Measurements from ENCODE around the gene BLOC1S5. TPM values are rescaled to one million over a fixed set of nuclear protein-coding genes. Genes with fewer than 3 reads are reported as not detected.

The BLOC1S5 gene
- total RNA-seq, 2 donors from 2014 or later, result 14.4 to 17.6 TPM

- 91 to 94% methylated on average over 2 to 3 of the region's 3 CpGs for WGBS, 2 experiments (ENCODE audit: insufficient coverage in 1 of 2, insufficient read length in 1 of 2)
- H3K4me1 ChIP-seq (ENCODE audit: control insufficient read depth, insufficient read depth, low read length), result peaks cover 4% of the 10 kb centered on the region
- H3K27ac Mint-ChIP-seq, result no peak overlapping the region
Measured at GRCh38 chr6:8069631-8070284, 5.6 kb upstream of the BLOC1S5 start.

GRCh38 chr6:8069151-8069550, 5.0 kb upstream of the BLOC1S5 start:
- H3K9me3 Mint-ChIP-seq, result no peaks in the 10 kb centered on the region

More at GRCh38 chr6:8069631-8070284, 5.6 kb upstream of the BLOC1S5 start:
- Histone ChIP-seq H3K9ac (ENCODE audit: extremely low read depth, low read length, poor library complexity, severe bottlenecking) (no peak overlapping the region), H3K27me3 (ENCODE audit: control insufficient read depth, insufficient read depth, low read length, poor library complexity, severe bottlenecking) (no peaks in the 10 kb centered on the region), H3K4me3 (ENCODE audit: low read length) (no peak overlapping the region), H3K27ac (ENCODE audit: low read depth, low read length) (no peak overlapping the region), H3K36me3 (ENCODE audit: control insufficient read depth, insufficient read depth, low read length) (no peaks in the 10 kb centered on the region), H3K9me3 (ENCODE audit: control insufficient read depth, low read length) (no peaks in the 10 kb centered on the region)
- H3K36me3 Mint-ChIP-seq (ENCODE audit: low read depth), result no peaks in the 10 kb centered on the region
- no peaks in the 10 kb centered on the region for H3K9me3 Mint-ChIP-seq
- DNase-seq, result no peak
- peaks cover 4% of the 10 kb centered on the region for H3K4me1 Mint-ChIP-seq
- TF ChIP-seq CTCF (conservative IDR thresholded peaks at IDR 0.05), result no peak
- H3K27me3 Mint-ChIP-seq (ENCODE audit: insufficient read depth), result no peaks in the 10 kb centered on the region
- no peak overlapping the region for H3K4me3 Mint-ChIP-seq

GRCh38 chr6:8066108-8066507, 1.9 kb upstream of the BLOC1S5 start:
- Mint-ChIP-seq H3K4me1 (peaks cover 11% of the 10 kb centered on the region), H3K27me3 (ENCODE audit: insufficient read depth) (no peaks in the 10 kb centered on the region), H3K27ac (no peak overlapping the region), H3K4me3 (no peak overlapping the region), H3K36me3 (ENCODE audit: low read depth) (peaks cover 3% of the 10 kb centered on the region), H3K9me3 (no peaks in the 10 kb centered on the region)
- H3K4me1 ChIP-seq (ENCODE audit: control insufficient read depth, insufficient read depth, low read length), result peaks cover 6% of the 10 kb centered on the region
- no peak overlapping the region for H3K27ac ChIP-seq (ENCODE audit: low read depth, low read length)
- no peaks in the 10 kb centered on the region for H3K9me3 ChIP-seq (ENCODE audit: control insufficient read depth, low read length)
- peaks cover 11% of the 10 kb centered on the region for H3K36me3 ChIP-seq (ENCODE audit: control insufficient read depth, insufficient read depth, low read length)
- WGBS, 2 experiments (ENCODE audit: insufficient coverage in 1 of 2, insufficient read length in 1 of 2), result 89 to 96% methylated on average over 4 of the region's 4 CpGs
- H3K27me3 ChIP-seq (ENCODE audit: control insufficient read depth, insufficient read depth, low read length, poor library complexity, severe bottlenecking), result no peaks in the 10 kb centered on the region
- no peak overlapping the region for H3K4me3 ChIP-seq (ENCODE audit: low read length)
- TF ChIP-seq CTCF (conservative IDR thresholded peaks at IDR 0.05), result peak; percentile 60
- no peak overlapping the region for H3K9ac ChIP-seq (ENCODE audit: extremely low read depth, low read length, poor library complexity, severe bottlenecking)
- peak; percentile 50 for DNase-seq

More at GRCh38 chr6:8069151-8069550, 5.0 kb upstream of the BLOC1S5 start:
- Histone ChIP-seq H3K4me3 (ENCODE audit: low read length) (no peak overlapping the region), H3K27me3 (ENCODE audit: control insufficient read depth, insufficient read depth, low read length, poor library complexity, severe bottlenecking) (no peaks in the 10 kb centered on the region), H3K9ac (ENCODE audit: extremely low read depth, low read length, poor library complexity, severe bottlenecking) (no peak overlapping the region), H3K27ac (ENCODE audit: low read depth, low read length) (no peak overlapping the region), H3K36me3 (ENCODE audit: control insufficient read depth, insufficient read depth, low read length) (no peaks in the 10 kb centered on the region), H3K4me1 (ENCODE audit: control insufficient read depth, insufficient read depth, low read length) (peaks cover 6% of the 10 kb centered on the region), H3K9me3 (ENCODE audit: control insufficient read depth, low read length) (no peaks in the 10 kb centered on the region)
- Mint-ChIP-seq H3K4me1 (peaks cover 7% of the 10 kb centered on the region), H3K36me3 (ENCODE audit: low read depth) (no peaks in the 10 kb centered on the region), H3K27me3 (ENCODE audit: insufficient read depth) (no peaks in the 10 kb centered on the region), H3K4me3 (no peak overlapping the region), H3K27ac (no peak overlapping the region)
- no peak for TF ChIP-seq CTCF (conservative IDR thresholded peaks at IDR 0.05)
- DNase-seq, result no peak
- WGBS, 2 experiments (ENCODE audit: insufficient coverage in 1 of 2, insufficient read length in 1 of 2), result 82 to 87% methylated on average over 3 to 4 of the region's 4 CpGs

Measured in endodermal cell (in vitro differentiated cells).